SU-DHL-6 (cell line): ENCODE results near the gene WDR18.

Source experiments
- H2AFZ ChIP-seq: fragments of 200-600 bp; sonication (generic); 2 replicates; pipeline ENCODE4 v1.6.1; 2014; ENCODE audit warnings: low read depth, mild to moderate bottlenecking, moderate library complexity, mixed read lengths, antibody characterized with exemption, low read length; ENCODE audit not compliant: severe bottlenecking
- H3F3A ChIP-seq: fragments of 200-600 bp; shearing (Covaris generic); 2 replicates; pipeline ENCODE4 v1.6.0; 2016; ENCODE audit warnings: antibody characterized with exemption, mild to moderate bottlenecking; ENCODE audit not compliant: insufficient read depth
- H3K27ac ChIP-seq: fragments of 200-600 bp; sonication (generic); 2 replicates; pipeline ENCODE4 v1.5.1; 2016; ENCODE audit warnings: low read depth, mild to moderate bottlenecking, low read length, moderate library complexity, mixed read lengths
- H3K27me3 ChIP-seq: fragments of 200-600 bp; sonication (generic), shearing (Covaris generic); 2 replicates; pipeline ENCODE4 v1.6.0; 2014; ENCODE audit warnings: mild to moderate bottlenecking, low read length
- H3K36me3 ChIP-seq: fragments of 200-600 bp; sonication (generic); 2 replicates; pipeline ENCODE4 v1.6.1; 2014; ENCODE audit warnings: mild to moderate bottlenecking, low read length, mixed read lengths
- H3K4me2 ChIP-seq: fragments of 300-600, 200-600 bp; shearing (Covaris generic), sonication (generic); 2 replicates; pipeline ENCODE4 v1.6.0; 2014; ENCODE audit warnings: low read length, low read depth, mild to moderate bottlenecking; ENCODE audit not compliant: poor library complexity, severe bottlenecking
- H3K4me3 ChIP-seq: fragments of 200-600 bp; sonication (generic); 2 replicates; pipeline ENCODE4 v1.5.1; 2014; ENCODE audit warnings: antibody characterized with exemption, low read length, mild to moderate bottlenecking, mixed read lengths; ENCODE audit not compliant: insufficient read depth, poor library complexity, severe bottlenecking
- H3K79me2 ChIP-seq: fragments of 200-600 bp; sonication (generic); 2 replicates; pipeline ENCODE4 v1.6.1; 2014; ENCODE audit warnings: mild to moderate bottlenecking, low read length, moderate library complexity; ENCODE audit not compliant: insufficient read depth
- H3K9ac ChIP-seq: fragments of 200-600 bp; sonication (generic); 2 replicates; pipeline ENCODE4 v1.7.0; 2014; ENCODE audit warnings: mild to moderate bottlenecking, low read length
- H3K9me2 ChIP-seq: fragments of 200-600 bp; sonication (generic); replicated peaks from 2 replicates; pipeline ENCODE4 v1.6.1; 2014; ENCODE audit warnings: low read length; ENCODE audit not compliant: insufficient read depth
- H3K9me3 ChIP-seq: fragments of 200-600 bp; sonication (generic); 2 replicates; pipeline ENCODE4 v1.6.1; 2014; ENCODE audit warnings: low read length, mixed read lengths; ENCODE audit not compliant: insufficient read depth
- H4K20me1 ChIP-seq: fragments of 200-600 bp; sonication (generic); 2 replicates; pipeline ENCODE4 v1.6.1; 2014; ENCODE audit warnings: low read depth, mild to moderate bottlenecking, antibody characterized with exemption, low read length, moderate library complexity, mixed read lengths
- EZH2phosphoT487 ChIP-seq: fragments of 200-600 bp; sonication (generic), shearing (Covaris generic); conservative IDR thresholded peaks from 2 replicates; pipeline ENCODE4 v1.6.1; 2018; ENCODE audit warnings: mild to moderate bottlenecking, antibody characterized with exemption, low read length, moderate library complexity, mixed read lengths
- TF ChIP-seq, protein P1 (sequence below): fragments of 200-600 bp; sonication (generic); IDR thresholded peaks from one replicate; pipeline ENCODE4 v1.5.1; 2017; ENCODE audit warnings: antibody characterized with exemption, mild to moderate bottlenecking, low read length, moderate library complexity; ENCODE audit not compliant: insufficient read depth, poor library complexity, severe bottlenecking

Gene WDR18

DNA sequence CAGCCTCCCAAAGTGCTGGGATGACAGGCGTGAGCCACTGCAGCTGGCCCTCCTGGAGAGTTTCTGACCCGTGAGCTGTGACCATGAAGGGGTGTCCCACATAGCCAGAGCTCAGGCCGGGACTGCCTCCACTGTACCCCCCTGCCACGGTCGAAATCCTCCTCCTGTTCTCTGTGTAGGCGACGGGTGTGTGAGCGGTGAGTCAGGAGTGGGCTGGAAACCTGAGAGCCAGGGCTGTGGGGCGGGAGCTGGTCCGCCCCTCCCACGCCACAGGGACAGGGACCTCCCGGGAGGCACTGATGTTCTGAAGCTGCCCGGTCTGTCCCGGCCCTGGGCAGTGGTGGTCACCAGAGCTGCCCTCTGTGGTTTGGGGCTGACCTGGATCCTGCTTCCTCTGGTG lies 3.9 kb downstream of the WDR18 start:
- H3K4me3 ChIP-seq: no peak overlapping the region
- no peaks in the 10 kb centered on the region for H3K9me3 ChIP-seq
- H3K9ac ChIP-seq: no peak overlapping the region
- 0 out of 2 replicates have a peak, but pooled peaks cover 6% of the 10 kb centered on the region for H3K79me2 ChIP-seq
- no peak overlapping the region for H2AFZ ChIP-seq
- TF ChIP-seq EZH2phosphoT487: no peak
- TF ChIP-seq, protein P1, sequence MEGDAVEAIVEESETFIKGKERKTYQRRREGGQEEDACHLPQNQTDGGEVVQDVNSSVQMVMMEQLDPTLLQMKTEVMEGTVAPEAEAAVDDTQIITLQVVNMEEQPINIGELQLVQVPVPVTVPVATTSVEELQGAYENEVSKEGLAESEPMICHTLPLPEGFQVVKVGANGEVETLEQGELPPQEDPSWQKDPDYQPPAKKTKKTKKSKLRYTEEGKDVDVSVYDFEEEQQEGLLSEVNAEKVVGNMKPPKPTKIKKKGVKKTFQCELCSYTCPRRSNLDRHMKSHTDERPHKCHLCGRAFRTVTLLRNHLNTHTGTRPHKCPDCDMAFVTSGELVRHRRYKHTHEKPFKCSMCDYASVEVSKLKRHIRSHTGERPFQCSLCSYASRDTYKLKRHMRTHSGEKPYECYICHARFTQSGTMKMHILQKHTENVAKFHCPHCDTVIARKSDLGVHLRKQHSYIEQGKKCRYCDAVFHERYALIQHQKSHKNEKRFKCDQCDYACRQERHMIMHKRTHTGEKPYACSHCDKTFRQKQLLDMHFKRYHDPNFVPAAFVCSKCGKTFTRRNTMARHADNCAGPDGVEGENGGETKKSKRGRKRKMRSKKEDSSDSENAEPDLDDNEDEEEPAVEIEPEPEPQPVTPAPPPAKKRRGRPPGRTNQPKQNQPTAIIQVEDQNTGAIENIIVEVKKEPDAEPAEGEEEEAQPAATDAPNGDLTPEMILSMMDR: no peak
- H4K20me1 ChIP-seq: no peaks in the 10 kb centered on the region
- H3K27me3 ChIP-seq: no peaks in the 10 kb centered on the region
- peaks cover 7% of the 10 kb centered on the region for H3F3A ChIP-seq
- H3K9me2 ChIP-seq: no peaks in the 10 kb centered on the region
- H3K27ac ChIP-seq: no peak overlapping the region
- H3K4me2 ChIP-seq: no peak overlapping the region
- no peaks in the 10 kb centered on the region for H3K36me3 ChIP-seq

- Histone ChIP-seq H3K9me3 (no peaks in the 10 kb centered on the region), H3K36me3 (no peaks in the 10 kb centered on the region), H3K79me2 (0 out of 2 replicates have a peak, but pooled peaks cover 6% of the 10 kb centered on the region), H3K9ac (no peak overlapping the region), H3K27me3 (no peaks in the 10 kb centered on the region), H3K4me3 (no peak overlapping the region), H4K20me1 (no peaks in the 10 kb centered on the region), H3K4me2 (no peak overlapping the region), H2AFZ (no peak overlapping the region), H3F3A (peaks cover 3% of the 10 kb centered on the region), H3K9me2 (no peaks in the 10 kb centered on the region), H3K27ac (no peak overlapping the region)
- TF ChIP-seq EZH2phosphoT487: no peak
- TF ChIP-seq, protein P1: no peak
Measured at GRCh38 chr19:988510-988909, 4.4 kb downstream of the WDR18 start.

GRCh38 chr19:989381-990081 lies 5.4 kb downstream of the WDR18 start:
- no peak overlapping the region for H3K27ac ChIP-seq
- no peaks in the 10 kb centered on the region for H3K27me3 ChIP-seq
- no peaks in the 10 kb centered on the region for H3K9me3 ChIP-seq
- no peak overlapping the region for H3K9ac ChIP-seq
- 0 out of 2 replicates have a peak, but pooled peaks cover 3% of the 10 kb centered on the region for H3K79me2 ChIP-seq
- H3K36me3 ChIP-seq: no peaks in the 10 kb centered on the region
- no peak overlapping the region for H3K4me2 ChIP-seq
- TF ChIP-seq, protein P1: no peak
- no peak for TF ChIP-seq EZH2phosphoT487
- H3K4me3 ChIP-seq: no peak overlapping the region
- H4K20me1 ChIP-seq: no peaks in the 10 kb centered on the region
- no peaks in the 10 kb centered on the region for H3K9me2 ChIP-seq
- H3F3A ChIP-seq: no peaks in the 10 kb centered on the region
- no peak overlapping the region for H2AFZ ChIP-seq
